G401 (cell line): ENCODE results near the gene RNF113B. TPM values are rescaled to one million over a fixed set of nuclear protein-coding genes. Genes with fewer than 3 reads are reported as not detected.
A peak's percentile ranks its signal among the peaks of the same experiment; 100 is the strongest.

Experiments
- DNase-seq: peaks from one replicate; pipeline ENCODE4 v3.0.0-alpha.2; 2015; ENCODE audit warnings: low spot score
- in situ Hi-C: cut with HindIII; loops from 2 replicates; pipeline ENCODE4 v1.10.0; 2016; ENCODE audit warnings: low sequenced_read_pairs, mixed read lengths
- total RNA-seq: library from RNA; depleted of rRNA; stranded (reverse); fragments of >200 nt; shearing (Covaris generic); gene quantifications from 2 replicates; pipeline ENCODE4 v1.2.3, GENCODE V29; 2014

Gene RNF113B
- total RNA-seq, 1 experiment from 2014 or later, result not detected

GRCh38 chr13:98182153-98182552 is 5.1 kb upstream of the RNF113B start:
- in situ Hi-C loops, result no loop called here
- no peak for DNase-seq

GRCh38 chr13:98181111-98181815 is 4.2 kb upstream of the RNF113B start:
- no peak for DNase-seq
- in situ Hi-C loops, result no loop called here

- in situ Hi-C loops, result no loop called here
- DNase-seq, result no peak
Measured at GRCh38 chr13:98180092-98180491, 3.0 kb upstream of the RNF113B start.

GRCh38 chr13:98175823-98176222 is 1.2 kb downstream of the RNF113B start:
- in situ Hi-C loops, result no loop called here
- no peak for DNase-seq

GRCh38 chr13:98175043-98175442 is 2.0 kb downstream of the RNF113B start:
- DNase-seq, result no peak
- in situ Hi-C loops, result no loop called here

- DNase-seq, result no peak
- in situ Hi-C loops, result no loop called here
Measured at GRCh38 chr13:98174307-98174706, 2.8 kb downstream of the RNF113B start.

GRCh38 chr13:98173431-98174152 is 3.5 kb downstream of the RNF113B start:
- in situ Hi-C loops, result no loop called here
- peak; percentile 38 for DNase-seq

- in situ Hi-C loops, result no loop called here
- DNase-seq, result peak; percentile 72
Measured at GRCh38 chr13:98172590-98173422, 4.3 kb downstream of the RNF113B start.

GRCh38 chr13:98171900-98172589 is 5.0 kb downstream of the RNF113B start:
- in situ Hi-C loops, result no loop called here
- peak; percentile 76 for DNase-seq

GRCh38 chr13:98169331-98169730 is 7.7 kb downstream of the RNF113B start:
- DNase-seq, result no peak
- in situ Hi-C loops, result no loop called here

- no peak for DNase-seq
- in situ Hi-C loops, result no loop called here
Measured at GRCh38 chr13:98162935-98163334, 14.1 kb downstream of the RNF113B start.

GRCh38 chr13:98158172-98158899 is 18.7 kb downstream of the RNF113B start:
- DNase-seq, result no peak
- in situ Hi-C loops, result no loop called here

GRCh38 chr13:98157609-98158008 is 19.5 kb downstream of the RNF113B start:
- in situ Hi-C loops, result no loop called here
- no peak for DNase-seq

GRCh38 chr13:98157188-98157587 is 19.9 kb downstream of the RNF113B start:
- no peak for DNase-seq
- in situ Hi-C loops, result no loop called here

- DNase-seq, result no peak
- in situ Hi-C loops, result no loop called here
Measured at GRCh38 chr13:98156259-98156658, 20.8 kb downstream of the RNF113B start.

- in situ Hi-C loops, result no loop called here
- DNase-seq, result no peak
Measured at GRCh38 chr13:98155475-98156109, 21.5 kb downstream of the RNF113B start.

GRCh38 chr13:98150832-98151479 is 26.1 kb downstream of the RNF113B start:
- DNase-seq, result no peak
- in situ Hi-C loops, result no loop called here

- DNase-seq, result no peak
- in situ Hi-C loops, result no loop called here
Measured at GRCh38 chr13:98147521-98147920, 29.5 kb downstream of the RNF113B start.
